ENCODE results near the gene PARVB.

Gene PARVB

DNA sequence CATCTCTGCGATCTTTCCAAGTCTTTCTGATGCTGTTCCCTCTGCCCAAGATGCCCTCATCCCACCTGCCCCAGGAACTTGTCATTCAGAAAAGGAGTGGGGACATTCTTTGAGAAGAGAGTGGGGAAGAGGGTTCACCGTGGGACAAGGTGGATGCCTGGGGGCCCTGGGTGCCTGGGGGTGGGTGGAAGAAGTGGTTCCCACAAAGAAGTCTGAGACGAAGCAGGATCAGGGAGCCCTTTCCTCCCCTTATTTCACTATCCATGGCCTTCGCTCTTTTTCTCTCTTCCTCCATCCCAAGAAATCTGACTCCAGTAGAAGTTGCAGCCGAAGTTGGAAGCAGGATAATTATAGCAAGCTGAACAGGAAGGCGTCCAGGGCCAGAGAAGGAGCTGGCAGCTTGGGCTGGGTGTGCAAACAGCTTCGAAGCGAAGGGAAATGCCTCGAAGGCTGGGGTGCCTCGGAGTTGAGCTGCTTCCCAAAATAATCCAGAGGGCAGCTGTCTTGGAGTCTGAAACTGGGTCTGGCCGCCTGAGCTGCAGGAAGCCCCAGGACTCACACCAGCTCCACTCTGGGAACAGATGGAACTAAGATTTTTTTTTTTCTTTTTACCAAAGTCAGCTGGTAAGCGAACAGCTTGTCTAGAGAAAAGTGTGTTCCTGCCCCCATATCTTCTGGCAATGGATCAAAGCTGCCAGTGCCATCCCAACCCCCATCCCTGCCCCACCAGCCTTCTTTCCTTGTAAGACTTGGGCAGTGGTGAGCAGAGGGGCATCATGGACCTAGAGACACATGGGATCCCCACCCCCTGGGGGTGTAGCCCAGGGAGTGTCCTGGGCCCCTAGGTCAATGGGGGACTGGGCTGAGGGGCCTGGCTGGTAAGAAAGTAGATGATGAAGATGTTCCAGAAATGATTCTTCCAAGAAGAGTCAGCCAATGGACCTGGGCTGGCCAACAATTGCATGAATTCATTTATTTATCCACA is 188.1 kb downstream of the PARVB start:
- CTCF ChIA-PET: interaction anchor here (0.8 kb wide), 1 partner anchor 9 kb away, joined by 3 read pairs; no protein-coding TSS in a partner anchor
- no peak for DNase-seq (ENCODE audit: low read depth, low spot score)
- no peak overlapping the region for H3K4me3 ChIP-seq (ENCODE audit: low read depth, low read length)
- TF ChIP-seq, protein P1, sequence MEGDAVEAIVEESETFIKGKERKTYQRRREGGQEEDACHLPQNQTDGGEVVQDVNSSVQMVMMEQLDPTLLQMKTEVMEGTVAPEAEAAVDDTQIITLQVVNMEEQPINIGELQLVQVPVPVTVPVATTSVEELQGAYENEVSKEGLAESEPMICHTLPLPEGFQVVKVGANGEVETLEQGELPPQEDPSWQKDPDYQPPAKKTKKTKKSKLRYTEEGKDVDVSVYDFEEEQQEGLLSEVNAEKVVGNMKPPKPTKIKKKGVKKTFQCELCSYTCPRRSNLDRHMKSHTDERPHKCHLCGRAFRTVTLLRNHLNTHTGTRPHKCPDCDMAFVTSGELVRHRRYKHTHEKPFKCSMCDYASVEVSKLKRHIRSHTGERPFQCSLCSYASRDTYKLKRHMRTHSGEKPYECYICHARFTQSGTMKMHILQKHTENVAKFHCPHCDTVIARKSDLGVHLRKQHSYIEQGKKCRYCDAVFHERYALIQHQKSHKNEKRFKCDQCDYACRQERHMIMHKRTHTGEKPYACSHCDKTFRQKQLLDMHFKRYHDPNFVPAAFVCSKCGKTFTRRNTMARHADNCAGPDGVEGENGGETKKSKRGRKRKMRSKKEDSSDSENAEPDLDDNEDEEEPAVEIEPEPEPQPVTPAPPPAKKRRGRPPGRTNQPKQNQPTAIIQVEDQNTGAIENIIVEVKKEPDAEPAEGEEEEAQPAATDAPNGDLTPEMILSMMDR (IDR thresholded peaks at IDR 0.05; ENCODE audit: insufficient read depth, low read length, missing control alignments): no peak
- POLR2A ChIA-PET: no interaction called here

GRCh38 chr22:44212936-44213335 is 188.8 kb downstream of the PARVB start:
- TF ChIP-seq, protein P1 (IDR thresholded peaks at IDR 0.05; ENCODE audit: insufficient read depth, low read length, missing control alignments): no peak
- no peak for DNase-seq (ENCODE audit: low read depth, low spot score)

DNA sequence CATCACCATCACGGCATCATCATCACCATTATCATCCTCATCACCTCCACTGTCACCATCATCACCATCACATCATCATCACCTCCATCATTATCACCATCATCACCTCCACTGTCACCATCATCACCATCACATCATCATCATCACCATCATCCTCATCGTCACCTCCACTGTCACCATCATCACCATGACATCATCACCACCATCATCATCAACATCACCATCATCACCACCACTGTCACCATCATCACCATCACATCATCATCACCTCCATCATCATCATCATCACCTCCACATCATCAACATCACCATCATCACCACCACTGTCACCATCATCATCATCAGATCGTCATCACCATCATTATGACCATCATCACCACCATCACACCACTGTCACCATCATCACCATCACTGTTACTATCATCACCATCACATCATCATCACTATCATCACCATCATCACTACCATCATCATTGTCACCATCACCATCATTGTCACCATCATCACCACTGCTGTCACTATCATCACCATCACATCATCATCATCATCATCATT is 189.5 kb downstream of the PARVB start:
- ChIA-PET CTCF (no interaction called here), POLR2A (no interaction called here)
- TF ChIP-seq, protein P1 (IDR thresholded peaks at IDR 0.05; ENCODE audit: insufficient read depth, low read length, missing control alignments): no peak

More at GRCh38 chr22:44212936-44213335, 188.8 kb downstream of the PARVB start:
- ChIA-PET CTCF (no interaction called here), POLR2A (no interaction called here)
- H3K4me3 ChIP-seq (ENCODE audit: low read depth, low read length): no peak overlapping the region

DNA sequence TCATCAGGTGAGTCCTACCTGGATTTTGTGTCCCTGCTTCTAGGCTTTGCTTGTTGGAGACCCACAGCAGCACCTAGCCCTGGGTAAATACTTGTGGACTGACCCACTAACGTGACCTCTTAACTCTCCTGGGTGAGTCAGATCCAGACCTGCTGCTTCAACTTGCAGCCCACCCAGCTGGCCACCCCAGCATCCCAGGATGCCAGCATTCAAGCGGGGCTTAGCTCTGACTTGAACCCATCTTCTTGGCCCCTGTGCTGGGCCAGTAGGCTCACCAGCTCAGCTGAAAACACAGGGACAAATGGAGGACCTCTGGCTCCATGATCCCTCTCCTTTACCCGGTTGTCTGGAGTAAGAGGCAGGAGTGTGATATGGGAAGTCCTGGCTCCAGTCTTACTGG is 190.1 kb downstream of the PARVB start:
- CTCF ChIA-PET: no interaction called here
- H3K4me3 ChIP-seq (ENCODE audit: low read depth, low read length): no peak overlapping the region
- POLR2A ChIA-PET: no interaction called here
- TF ChIP-seq, protein P1 (IDR thresholded peaks at IDR 0.05; ENCODE audit: insufficient read depth, low read length, missing control alignments): no peak
- DNase-seq (ENCODE audit: low read depth, low spot score): no peak

More for the DNA sequence above, 189.5 kb downstream of the PARVB start:
- no peak for DNase-seq (ENCODE audit: low read depth, low spot score)
- no peak overlapping the region for H3K4me3 ChIP-seq (ENCODE audit: low read depth, low read length)

- ChIA-PET POLR2A (no interaction called here), CTCF (no interaction called here)
- no peak for DNase-seq (ENCODE audit: low read depth, low spot score)
- no peak overlapping the region for H3K4me3 ChIP-seq (ENCODE audit: low read depth, low read length)
- TF ChIP-seq, protein P1 (IDR thresholded peaks at IDR 0.05; ENCODE audit: insufficient read depth, low read length, missing control alignments): no peak
Measured at GRCh38 chr22:44214764-44215163, 190.7 kb downstream of the PARVB start.

DNA sequence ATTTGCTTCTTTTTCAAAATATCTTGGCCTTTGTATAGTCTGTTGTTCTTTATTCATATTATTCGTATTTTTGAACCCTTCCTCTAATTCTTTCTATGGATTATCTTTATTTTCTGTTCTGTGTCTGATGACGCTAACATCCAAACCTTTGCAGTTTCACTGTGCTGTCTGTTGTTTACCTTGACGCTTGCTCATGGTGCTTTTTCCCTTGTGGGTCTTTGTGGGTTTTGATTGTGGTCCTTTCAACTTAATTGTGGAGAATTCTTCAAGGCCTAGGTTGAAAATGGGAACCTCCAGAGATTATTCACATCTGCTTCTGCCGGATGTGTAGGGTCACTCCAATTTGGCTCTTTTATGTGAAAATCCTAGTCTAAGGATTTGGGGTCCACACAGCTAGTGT is 191.2 kb downstream of the PARVB start:
- ChIA-PET CTCF (no interaction called here), POLR2A (no interaction called here)
- TF ChIP-seq, protein P1 (IDR thresholded peaks at IDR 0.05; ENCODE audit: insufficient read depth, low read length, missing control alignments): no peak
- no peak for DNase-seq (ENCODE audit: low read depth, low spot score)
- H3K4me3 ChIP-seq (ENCODE audit: low read depth, low read length): no peak overlapping the region
